ENCODE data around the gene IGSF21. TPM values are rescaled to one million over a fixed set of nuclear protein-coding genes. Genes with fewer than 3 reads are reported as not detected.

IGSF21 gene
- not detected in 2 replicates for total RNA-seq

GRCh38 chr1:18107369-18108298, at the start of gene IGSF21:
Gene IGSF21, plus strand, starts transcription at chr1:18107798. Its CDS starts 331 bp downstream, at chr1:18108129.

